ENCODE measurements around the gene RAET1G.
"Not testable (repeated sequence)": the region's sequence is repeated elsewhere in the genome, so short reads cannot be mapped to it uniquely, and the experiment has no call there.

Gene RAET1G

DNA sequence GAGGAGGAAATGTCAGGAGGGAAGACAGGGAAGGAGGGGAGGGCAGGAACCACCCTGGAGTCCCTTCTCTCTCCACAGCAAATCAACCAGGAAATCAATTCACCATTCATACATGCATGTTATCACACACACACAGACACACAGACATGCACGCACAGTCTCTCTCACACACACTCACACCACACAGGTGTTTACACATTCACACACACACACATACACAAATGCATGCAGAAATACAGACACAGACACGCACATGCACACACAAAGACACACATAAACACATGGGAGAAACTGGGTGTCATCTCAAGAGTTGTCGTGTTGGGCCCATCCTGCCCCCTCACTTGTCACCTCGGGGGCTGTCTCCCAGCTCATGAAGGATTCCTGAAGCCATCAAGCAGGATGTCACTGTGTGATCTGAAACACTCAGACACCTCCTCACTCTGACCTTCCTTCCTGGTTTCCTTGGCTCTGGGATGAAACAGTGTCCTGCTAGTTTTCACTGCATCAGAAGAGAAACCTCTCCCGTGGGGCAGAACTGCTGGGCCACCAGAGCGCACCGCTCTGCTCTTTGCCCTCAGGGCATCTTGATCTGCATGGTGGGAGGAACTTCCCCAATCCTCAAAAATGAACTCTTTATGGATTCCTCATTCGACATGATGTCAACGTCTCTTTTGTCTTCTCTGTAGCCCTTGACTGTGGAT is 9.2 kb downstream of the RAET1G start:
- no peak for DNase-seq (ENCODE audit: low spot score)

DNA sequence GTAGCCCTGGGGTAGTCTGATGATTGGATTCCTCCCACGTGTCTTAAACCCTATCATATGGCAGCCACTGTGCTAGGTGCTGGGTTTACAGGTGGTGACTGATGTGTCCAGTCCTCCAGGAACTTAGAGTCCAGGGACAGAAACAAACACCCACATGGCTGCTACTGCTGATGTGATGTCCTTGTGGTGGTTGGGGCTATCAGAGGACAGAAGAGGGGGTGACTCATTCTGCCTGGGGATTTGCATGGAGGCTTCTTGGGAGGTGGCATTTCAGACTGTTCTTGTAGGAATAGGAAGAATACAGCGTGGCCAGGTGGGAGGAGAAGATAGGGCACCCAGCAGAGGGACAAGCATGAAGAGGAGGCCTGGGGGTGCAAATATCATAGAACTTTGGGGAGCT is 9.8 kb downstream of the RAET1G start:
- DNase-seq (ENCODE audit: low spot score), result no peak

DNA sequence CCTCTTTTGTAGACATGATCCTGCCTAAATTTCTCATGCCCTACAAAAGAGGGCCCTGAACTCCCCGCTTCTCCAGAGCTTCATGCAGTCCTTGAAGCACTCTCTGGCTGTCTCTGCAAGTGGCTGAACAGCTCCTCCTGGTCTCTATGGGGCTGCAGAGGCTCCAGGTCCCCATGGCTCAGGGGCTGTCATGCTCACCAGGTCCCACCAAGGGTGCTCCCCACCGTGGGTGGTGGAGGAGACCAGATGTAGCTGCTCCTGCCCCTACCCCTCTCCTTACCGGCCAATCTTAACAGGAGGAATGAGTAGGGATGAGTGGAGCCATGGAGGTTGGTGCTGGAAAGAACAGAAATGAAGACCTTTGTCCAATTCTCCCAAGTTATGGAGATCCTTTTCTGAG is 10.2 kb downstream of the RAET1G start:
- DNase-seq (ENCODE audit: low spot score), result not testable (repeated sequence)

DNA sequence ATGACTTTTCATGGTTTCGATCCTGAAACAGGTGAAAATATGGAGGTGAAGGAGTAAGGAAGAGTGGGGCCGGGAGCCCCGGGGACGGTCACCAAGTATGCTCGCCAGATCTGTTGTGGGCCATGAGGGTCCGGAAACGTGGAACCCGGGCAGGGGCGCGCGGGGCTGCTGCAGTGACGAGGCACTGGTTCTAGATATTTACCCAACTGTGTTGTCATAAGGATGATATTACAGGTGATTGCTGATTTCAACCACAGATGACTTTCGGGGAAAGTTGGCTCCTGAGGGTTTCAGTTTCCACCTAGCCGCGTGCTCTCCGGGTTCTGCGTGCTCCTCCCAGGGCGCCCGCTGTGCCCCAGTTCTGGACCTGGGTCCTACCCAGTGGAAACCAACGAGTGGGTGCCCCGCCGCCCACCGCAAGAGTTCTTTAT is 12.2 kb downstream of the RAET1G start:
- DNase-seq (ENCODE audit: low spot score), result no peak

DNA sequence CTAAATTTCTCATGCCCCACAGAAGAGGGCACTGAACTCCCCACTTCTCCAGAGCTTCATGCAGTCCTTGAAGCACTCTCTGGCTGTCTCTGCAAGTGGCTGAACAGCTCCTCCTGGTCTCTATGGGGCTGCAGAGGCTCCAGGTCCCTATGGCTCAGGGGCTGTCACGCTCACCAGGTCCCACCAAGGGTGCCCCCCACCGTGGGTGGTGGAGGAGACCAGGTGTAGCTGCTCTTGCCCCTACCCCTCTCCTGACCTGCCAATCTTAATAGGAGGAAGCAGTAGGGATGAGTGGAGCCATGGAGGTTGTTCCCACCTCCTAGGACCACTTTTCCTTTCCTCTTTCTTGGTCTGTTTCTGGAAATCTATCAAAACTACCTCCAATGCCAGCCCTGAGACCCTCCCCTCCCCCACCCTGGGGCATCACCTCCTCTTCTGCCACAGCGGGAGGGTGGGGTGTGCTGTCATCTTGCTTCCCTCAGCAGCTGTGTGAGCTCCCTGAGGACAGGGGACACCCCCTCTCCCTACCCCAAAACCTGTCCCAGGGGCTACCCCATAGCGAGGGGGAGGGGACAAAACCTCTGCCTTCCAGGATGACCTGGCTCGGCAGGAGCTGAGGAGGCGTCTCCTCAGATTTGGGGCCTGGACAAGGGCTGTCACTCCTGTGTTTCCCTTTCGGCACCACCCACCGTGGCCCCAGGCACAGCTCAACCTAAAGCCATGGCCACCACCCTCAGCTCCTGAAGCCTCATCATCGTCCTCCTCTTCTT is 13.0 kb downstream of the RAET1G start:
- DNase-seq (ENCODE audit: low spot score), result no peak

DNA sequence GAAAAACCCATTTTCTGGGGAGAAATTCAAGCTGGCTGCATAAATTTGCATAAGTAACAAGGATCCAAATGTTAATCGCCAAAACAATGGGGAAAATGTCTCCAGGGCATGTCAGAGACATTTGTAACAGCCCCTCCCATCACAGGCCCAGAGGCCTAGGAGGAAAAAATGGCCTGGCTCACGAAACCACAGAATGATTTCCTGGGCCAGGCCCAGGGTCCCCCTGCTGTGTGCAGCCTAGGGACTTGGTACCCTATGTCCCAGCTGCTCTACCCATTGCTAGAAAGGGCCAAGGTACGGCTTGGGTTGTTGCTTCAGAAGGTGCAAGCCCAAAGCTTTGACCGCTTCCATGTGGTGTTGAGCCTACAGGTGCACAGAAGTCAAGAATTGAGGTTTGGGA is 14.4 kb downstream of the RAET1G start:
- DNase-seq (ENCODE audit: low spot score), result not testable (repeated sequence)

DNA sequence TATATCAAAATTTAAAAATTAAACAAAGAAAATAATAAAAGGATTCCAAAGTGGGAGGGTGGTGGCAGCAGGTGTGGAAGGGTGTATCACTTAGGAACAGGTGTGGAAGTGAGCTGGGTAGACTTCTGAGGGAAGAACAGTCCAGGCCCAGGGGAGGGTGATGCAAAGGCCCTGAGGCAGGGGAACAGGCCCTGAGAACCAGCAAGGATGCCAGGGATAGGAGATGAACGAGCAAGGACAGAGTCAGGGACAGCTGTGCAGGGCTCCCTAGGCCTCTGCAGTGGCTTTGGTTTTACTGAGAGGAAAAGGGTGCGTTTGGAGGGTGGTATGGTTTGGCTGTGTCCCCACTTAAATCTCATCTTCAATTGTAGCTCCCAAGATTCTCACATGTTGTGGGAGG is 15.6 kb downstream of the RAET1G start:
- no peak for DNase-seq (ENCODE audit: low spot score)

GRCh38 chr6:149906405-149906804 is 16.5 kb downstream of the RAET1G start:
- DNase-seq (ENCODE audit: low spot score), result no peak

- no peak for DNase-seq (ENCODE audit: low spot score)
Measured at GRCh38 chr6:149905911-149906371, 17.0 kb downstream of the RAET1G start.

- no peak for DNase-seq (ENCODE audit: low spot score)
Measured at GRCh38 chr6:149905371-149905910, 17.5 kb downstream of the RAET1G start.

DNA sequence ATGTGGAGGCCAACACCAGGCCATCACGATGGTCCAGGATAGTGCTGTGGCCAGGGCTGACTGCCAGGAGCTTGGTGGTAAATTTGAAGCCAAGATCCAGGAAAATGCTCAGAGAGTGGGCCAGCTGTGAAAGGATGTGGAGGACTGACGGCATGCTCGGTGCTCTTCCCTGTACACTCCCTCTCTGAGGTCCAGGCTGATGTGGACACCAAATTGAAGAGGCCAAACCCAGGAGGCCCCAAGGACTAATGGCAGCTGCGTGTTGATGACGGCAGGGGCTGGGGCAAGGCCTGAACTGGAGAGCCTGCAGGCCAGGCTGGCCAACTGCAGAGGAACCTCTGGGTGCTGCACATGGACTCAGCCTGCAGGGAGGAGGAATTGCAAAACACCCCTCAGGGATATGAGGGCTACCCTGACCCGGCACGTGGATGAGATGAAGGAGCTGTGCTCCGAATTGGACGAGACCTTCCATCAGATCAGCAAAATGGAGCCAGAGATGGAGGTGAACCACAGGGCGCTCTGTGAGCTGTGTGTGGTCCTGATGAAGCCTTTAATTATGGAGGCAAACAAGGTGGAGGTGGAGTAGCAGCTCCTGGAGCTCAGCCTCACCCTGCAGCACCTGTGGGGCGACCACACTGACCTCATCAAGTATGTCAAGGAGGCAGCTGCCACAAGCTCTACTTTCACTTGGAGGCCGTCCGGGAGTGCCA is 18.1 kb downstream of the RAET1G start:
- no peak for DNase-seq (ENCODE audit: low spot score)

- no peak for DNase-seq (ENCODE audit: low spot score)
Measured at GRCh38 chr6:149903938-149904611, 18.8 kb downstream of the RAET1G start.

GRCh38 chr6:149901444-149902140 is 21.3 kb downstream of the RAET1G start:
- no peak for DNase-seq (ENCODE audit: low spot score)

GRCh38 chr6:149900620-149901443 is 22.1 kb downstream of the RAET1G start:
- no peak for DNase-seq (ENCODE audit: low spot score)

GRCh38 chr6:149899926-149900619 is 22.8 kb downstream of the RAET1G start:
- DNase-seq (ENCODE audit: low spot score), result no peak

DNA sequence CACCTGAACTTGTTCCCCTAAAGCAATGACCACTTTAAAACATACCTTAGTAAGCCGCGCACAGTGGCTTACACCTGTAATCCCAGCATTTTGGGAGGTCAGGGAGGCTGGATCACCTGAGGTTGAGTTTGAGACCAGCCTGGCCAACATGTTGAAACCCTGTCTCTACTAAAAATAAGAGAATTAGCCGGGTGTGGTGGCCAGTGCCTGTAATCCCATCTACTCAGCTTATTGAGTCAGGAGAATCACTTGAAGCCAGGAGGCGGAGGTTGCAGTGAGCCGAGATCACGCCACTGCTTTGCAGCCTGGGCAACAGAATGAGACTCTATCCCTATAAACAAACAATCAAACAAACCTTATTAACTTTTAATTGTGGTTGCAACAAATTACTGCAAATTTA is 23.4 kb downstream of the RAET1G start:
- no peak for DNase-seq (ENCODE audit: low spot score)

DNA sequence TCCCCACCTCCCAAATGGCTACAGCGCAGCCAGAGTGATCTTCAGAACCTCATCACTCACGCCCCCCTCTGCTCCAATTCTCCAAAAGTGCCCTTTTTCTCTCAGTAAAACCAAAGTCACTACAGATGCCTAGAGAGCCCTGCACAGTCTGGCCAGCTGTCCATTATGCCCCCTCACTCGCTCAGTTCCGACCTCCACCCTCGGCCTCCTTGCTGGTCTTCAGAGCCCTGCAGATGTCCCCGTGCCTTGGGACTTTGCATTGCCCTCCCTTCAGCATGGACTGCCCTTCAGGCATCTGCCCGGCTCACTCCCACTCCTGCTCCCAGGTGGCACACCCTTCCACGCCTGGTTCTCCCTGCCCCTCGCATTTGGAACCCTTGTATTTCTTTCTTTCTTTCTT is 24.0 kb downstream of the RAET1G start:
- DNase-seq (ENCODE audit: low spot score), result no peak

DNA sequence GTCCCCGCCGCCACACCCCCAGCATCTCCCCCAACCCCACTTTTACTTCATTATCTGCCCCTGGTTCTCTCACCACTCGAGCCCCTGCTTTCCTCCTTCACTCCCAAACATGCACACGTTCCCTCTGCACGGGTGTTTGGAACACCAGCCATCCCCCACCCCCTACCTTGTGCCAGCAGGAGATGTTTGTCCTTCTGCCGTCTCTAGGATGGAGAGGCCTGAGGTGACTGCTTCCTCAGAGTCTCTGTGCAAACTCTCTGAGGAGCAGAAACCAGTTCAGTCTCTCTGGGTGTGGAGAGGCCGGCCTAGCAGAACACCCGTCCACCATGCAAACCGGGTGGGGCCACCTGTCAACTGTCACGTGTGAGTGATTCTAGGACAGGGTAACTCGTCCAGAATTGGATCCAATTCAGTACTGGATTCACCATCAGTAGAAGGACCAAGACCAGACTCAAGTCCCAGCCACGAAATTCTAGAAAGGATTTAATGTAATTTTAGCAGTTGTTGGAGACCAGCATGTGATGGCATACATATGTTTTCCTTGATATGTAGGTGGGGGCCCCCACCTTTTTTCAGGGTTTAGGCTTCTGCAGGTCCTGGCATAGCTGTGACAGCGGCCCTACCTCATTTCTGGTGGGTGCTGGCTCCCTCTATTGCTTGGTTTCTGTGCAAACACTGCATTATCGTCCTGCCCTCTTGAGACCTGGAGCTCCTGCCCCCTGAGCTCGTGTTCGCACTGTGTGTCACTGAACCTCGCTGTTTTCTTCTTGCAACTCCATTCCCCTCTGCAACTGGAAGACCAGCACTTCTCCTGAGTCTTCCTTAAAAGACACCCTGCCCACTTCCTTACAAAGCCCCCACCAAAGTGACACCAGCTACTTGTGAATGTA is 24.8 kb downstream of the RAET1G start, which contains the start of gene RAET1E:
TSS of gene RAET1E (minus strand) at position 259 of the 890 bp plus-strand sequence. CDS start 7,212 bp downstream, outside the sequence.
- DNase-seq (ENCODE audit: low spot score), result no peak

All from activated CD4-positive, alpha-beta T cell treated with anti-CD3 and anti-CD28 coated beads, Interleukin-2, Interleukin-4, amounts not matched to agents 100 ng/mL and 50 ng/mL, durations not matched to agents 16 hours and 8 hours (primary cell).